SH-SY5Y (cell line): ENCODE data around the gene EIF4EBP2.

Source experiments
- GATA2 ChIP-seq: IDR thresholded peaks from 2 replicates; pipeline ENCODE4 v1.6.1; 2011; ENCODE audit warnings: mild to moderate bottlenecking, low read depth, low read length
- GATA3 ChIP-seq: IDR thresholded peaks from 2 replicates; pipeline ENCODE4 v1.6.1; 2011; ENCODE audit warnings: low read depth, mild to moderate bottlenecking, low read length, moderate library complexity

Gene EIF4EBP2

GRCh38 chr10:70435241-70436085 lies 31.5 kb downstream of the EIF4EBP2 start:
- TF ChIP-seq GATA3 (no peak), GATA2 (no peak)

- no peak for TF ChIP-seq GATA3
- TF ChIP-seq GATA2: no peak
These were observed 33.8 kb downstream of the EIF4EBP2 start for GRCh38 chr10:70437721-70438120.

GRCh38 chr10:70440296-70441160 lies 36.6 kb downstream of the EIF4EBP2 start:
- no peak for TF ChIP-seq GATA3
- no peak for TF ChIP-seq GATA2

- no peak for TF ChIP-seq GATA3
- no peak for TF ChIP-seq GATA2
These were observed 37.4 kb downstream of the EIF4EBP2 start, which contains the start of gene NODAL for GRCh38 chr10:70441161-70441894. Gene NODAL (minus strand): TSS chr10:70441681. CDS start chr10:70441667, 14 bp downstream.

GRCh38 chr10:70441895-70442309 lies 38.0 kb downstream of the EIF4EBP2 start:
- no peak for TF ChIP-seq GATA3
- no peak for TF ChIP-seq GATA2

- TF ChIP-seq GATA2 (no peak), GATA3 (no peak)
These were observed 38.5 kb downstream of the EIF4EBP2 start for GRCh38 chr10:70442332-70442988.

- TF ChIP-seq GATA3: no peak
These were observed 40.8 kb downstream of the EIF4EBP2 start for GRCh38 chr10:70444744-70445143.

- TF ChIP-seq GATA2 (no peak), GATA3 (no peak)
These were observed 42.0 kb downstream of the EIF4EBP2 start for GRCh38 chr10:70445718-70446657.

GRCh38 chr10:70448236-70448635 lies 44.3 kb downstream of the EIF4EBP2 start:
- TF ChIP-seq GATA2: no peak
- TF ChIP-seq GATA3: no peak

- no peak for TF ChIP-seq GATA3
- no peak for TF ChIP-seq GATA2
These were observed 51.3 kb downstream of the EIF4EBP2 start for GRCh38 chr10:70455213-70455630.

GRCh38 chr10:70456164-70456563 lies 52.2 kb downstream of the EIF4EBP2 start:
- TF ChIP-seq GATA2: no peak
- TF ChIP-seq GATA3: no peak

- no peak for TF ChIP-seq GATA3
- no peak for TF ChIP-seq GATA2
These were observed 53.9 kb downstream of the EIF4EBP2 start for GRCh38 chr10:70457759-70458305.

GRCh38 chr10:70458329-70459060 lies 54.5 kb downstream of the EIF4EBP2 start:
- TF ChIP-seq GATA2 (no peak), GATA3 (no peak)
